Tibial nerve (tissue), 4 donors: ENCODE results near the gene RHOBTB3.
"Not testable (repeated sequence)": the region's sequence is repeated elsewhere in the genome, so short reads cannot be mapped to it uniquely, and the experiment has no call there.

Experiments used
- EP300 ChIP-seq, 2 donors: sonication (generic); formaldehyde crosslinking; IDR thresholded peaks; one replicate each; pipeline ENCODE4 v1.6.1; 2017; ENCODE audit warnings: antibody characterized with exemption in 2 of 2, mild to moderate bottlenecking in 1 of 2
- POLR2A ChIP-seq, 2 donors: fragments of 450-650 bp; IDR thresholded peaks; one replicate each; pipeline ENCODE4 v1.6.1; 2017; ENCODE audit warnings: antibody characterized with exemption in 2 of 2, mild to moderate bottlenecking in 2 of 2, moderate library complexity in 2 of 2
- TF ChIP-seq, protein P1 (sequence below), 5 experiments: fragments of 200-600 bp in 3 of 5; fragments of 450-650 bp in 2 of 5; sonication (generic) in 3 of 5; IDR thresholded peaks; one replicate each; pipeline ENCODE4 v1.5.1; 2016 to 2019; ENCODE audit warnings: antibody characterized with exemption in 5 of 5, mild to moderate bottlenecking in 3 of 5, moderate library complexity in 2 of 5

DNA sequence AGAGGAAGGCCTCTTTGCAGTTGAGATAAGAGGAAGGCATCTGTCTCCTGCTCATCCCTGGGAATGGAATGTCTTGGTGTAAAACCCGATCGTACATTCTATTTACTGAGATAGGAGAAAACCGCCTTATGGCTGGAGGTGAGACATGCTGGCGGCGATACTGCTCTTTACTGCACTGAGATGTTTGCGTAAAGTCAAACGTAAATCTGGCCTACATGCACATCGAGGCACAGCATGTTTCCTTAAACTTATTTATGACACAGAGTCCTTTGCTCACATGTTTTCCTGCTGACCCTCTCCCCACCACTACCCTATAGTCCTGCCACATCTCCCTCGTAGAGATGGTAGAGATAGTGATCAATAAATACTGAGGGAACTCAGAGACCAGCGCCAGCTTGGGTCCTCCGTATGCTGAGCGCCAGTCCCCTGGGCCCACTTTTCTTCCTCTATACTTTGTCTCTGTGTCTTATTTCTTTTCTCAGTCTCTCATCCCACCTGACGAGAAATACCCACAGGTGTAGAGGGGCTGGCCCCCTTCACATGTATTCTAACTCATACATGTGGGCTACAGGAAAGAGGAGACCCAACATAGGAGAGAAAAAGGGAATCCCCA is 80.4 kb downstream of the RHOBTB3 start:
- not testable (repeated sequence) for TF ChIP-seq EP300, POLR2A (IDR thresholded peaks at IDR 0.05)
- TF ChIP-seq, protein P1, sequence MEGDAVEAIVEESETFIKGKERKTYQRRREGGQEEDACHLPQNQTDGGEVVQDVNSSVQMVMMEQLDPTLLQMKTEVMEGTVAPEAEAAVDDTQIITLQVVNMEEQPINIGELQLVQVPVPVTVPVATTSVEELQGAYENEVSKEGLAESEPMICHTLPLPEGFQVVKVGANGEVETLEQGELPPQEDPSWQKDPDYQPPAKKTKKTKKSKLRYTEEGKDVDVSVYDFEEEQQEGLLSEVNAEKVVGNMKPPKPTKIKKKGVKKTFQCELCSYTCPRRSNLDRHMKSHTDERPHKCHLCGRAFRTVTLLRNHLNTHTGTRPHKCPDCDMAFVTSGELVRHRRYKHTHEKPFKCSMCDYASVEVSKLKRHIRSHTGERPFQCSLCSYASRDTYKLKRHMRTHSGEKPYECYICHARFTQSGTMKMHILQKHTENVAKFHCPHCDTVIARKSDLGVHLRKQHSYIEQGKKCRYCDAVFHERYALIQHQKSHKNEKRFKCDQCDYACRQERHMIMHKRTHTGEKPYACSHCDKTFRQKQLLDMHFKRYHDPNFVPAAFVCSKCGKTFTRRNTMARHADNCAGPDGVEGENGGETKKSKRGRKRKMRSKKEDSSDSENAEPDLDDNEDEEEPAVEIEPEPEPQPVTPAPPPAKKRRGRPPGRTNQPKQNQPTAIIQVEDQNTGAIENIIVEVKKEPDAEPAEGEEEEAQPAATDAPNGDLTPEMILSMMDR (IDR thresholded peaks at IDR 0.05): not testable (repeated sequence)
